Pancreas (tissue), 10 donors: Measurements from ENCODE around the gene KNL1. TPM values are rescaled to one million over a fixed set of nuclear protein-coding genes. Genes with fewer than 3 reads are reported as not detected.
A peak's percentile ranks its signal among the peaks of the same experiment; 100 is the strongest.

ENCODE experiments used
- ATAC-seq, 4 donors: fragments of 200-7000 bp; cut with Tn5 transposase; one replicate each; pipeline versions ENCODE4 v1.8.0 to v1.9.1; 2020; ENCODE audit warnings: mild to moderate bottlenecking in 4 of 4, moderate library complexity in 4 of 4
- DNase-seq, 6 donors: peaks; one replicate each; pipeline ENCODE4 v3.0.0-alpha.2; 2020
- FAIRE-seq: peaks from 2 replicates; lab custom pipeline; 2012; peaks lifted over from hg19 to GRCh38; lab: Jason Lieb, UNC
- H3K27ac ChIP-seq, 4 donors: fragments of 200-600 bp; sonication (generic); 1 replicate in 3 of 4; 2 replicates in 1 of 4; pipeline versions ENCODE4 v1.5.0 to v1.8.0; 2020
- H3K27me3 ChIP-seq, 4 donors: fragments of 200-600 bp; one replicate each; pipeline ENCODE4 v1.8.0; 2021
- H3K36me3 ChIP-seq, 3 donors: fragments of 200-600 bp; sonication (generic) in 1 of 3; one replicate each; pipeline versions ENCODE4 v1.5.0 to v1.8.0; 2020 to 2021
- H3K4me1 ChIP-seq, 3 donors: fragments of 200-600 bp; one replicate each; pipeline ENCODE4 v1.8.0; 2021
- H3K4me3 ChIP-seq, 4 donors: fragments of 200-600 bp; sonication (generic) in 2 of 4; one replicate each; pipeline versions ENCODE4 v1.5.0 to v1.8.0; 2020 to 2021
- H3K9me3 ChIP-seq, 4 donors: fragments of 200-600 bp; one replicate each; pipeline ENCODE4 v1.8.0; 2021
- CTCF ChIP-seq, 4 donors: fragments of 200-600 bp; sonication (generic) in 3 of 4; IDR thresholded peaks; one replicate each; pipeline versions ENCODE4 v1.5.0 to v1.8.0; 2021; ENCODE audit warnings: antibody characterized with exemption in 4 of 4
- WGBS, 2 donors: extraction: QIAGEN DNeasy Blood & Tissue Kit; methylation state at CpG; one replicate each; pipeline ENCODE4 v1.1.7; 2013; 5-methylcytosine and 5-hydroxymethylcytosine counted together
- intact Hi-C, 3 donors: fragments of 100-400 bp; cut with DNase I; formaldehyde crosslinking; loops; one replicate each; pipeline versions ENCODE4 v1.11.1 to v1.14.2; 2022
- polyA plus RNA-seq, 2 donors: library from polyadenylated mRNA; stranded (reverse); fragments of 200-250 nt; gene quantifications; one replicate each; pipeline ENCODE4 v1.2.3, GENCODE V29; 2013
- total RNA-seq, 6 donors: library from RNA; stranded (reverse); fragmentation: NEBNext Ultra II Directional in 4 of 6; extraction: Animal tissue kit (Norgen Biotek cat#: 25700) in 4 of 6; gene quantifications; one replicate each; pipeline versions ENCODE4 v1.2.1 to v1.2.4, GENCODE V29; 2021 to 2023
- donor health status: healthy with polysubstance abuse.
- donor health status: DM: no; HTN: no; CAD: no; lungs with moderate emphysema.
- donor health status: DM: no; HTN: no; CAD: no.
- donor health status: control.
- donor health status: control.
- donor health status: Bipolar disorder and iron deficiency.
- donor health status: DM: yes; HTN: yes; CAD: no.
- donor health status: DM: no; HTN: no; CAD: no.
- donor health status: DM: no; HTN: no; CAD: no.
- donor health status: DM: yes; HTN: yes; CAD: no.

The KNL1 gene
- total and polyA plus RNA-seq, 8 donors, result 0.02 to 0.90 (median 0.29) TPM

DNA sequence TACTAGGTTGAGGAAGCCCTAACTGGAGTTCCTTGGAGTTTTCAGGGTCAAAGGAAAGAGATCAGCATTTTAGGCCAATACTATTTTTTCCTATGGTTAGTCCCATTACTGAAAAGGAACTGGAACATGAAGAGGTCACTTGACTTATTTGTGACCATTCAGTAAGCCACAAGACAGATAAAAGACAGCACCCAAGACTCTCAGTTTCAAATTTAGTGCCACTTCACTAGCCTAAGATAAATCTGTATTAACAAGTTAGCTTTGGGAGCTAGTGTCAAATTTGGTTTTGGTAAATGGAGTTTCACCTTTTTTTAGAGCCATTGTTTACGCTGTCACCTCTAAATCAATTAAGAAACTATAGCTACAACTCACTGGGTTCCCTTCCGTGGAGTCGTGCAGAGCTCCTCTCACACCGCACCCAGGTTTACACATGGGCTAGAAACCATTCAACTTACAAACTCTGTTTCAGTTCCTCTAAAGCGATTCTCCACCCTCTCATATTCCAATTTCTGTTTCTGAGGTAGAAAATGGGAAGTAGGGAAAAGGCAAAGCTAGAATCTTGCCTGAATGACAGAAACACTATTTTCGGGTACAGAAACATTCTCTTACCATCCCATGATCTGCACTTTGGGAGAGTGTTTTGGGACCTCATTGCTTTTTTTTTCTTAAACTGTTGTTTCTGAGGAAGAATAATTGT lies 43.6 kb upstream of the KNL1 start:
- ATAC-seq, result peak in 2 of 4 donors; percentile 41 to 59
- H3K36me3 ChIP-seq, result peaks cover 0 to 3% (median 0%) of the 10 kb centered on the region in 3 donors
- no peaks in the 10 kb centered on the region for H3K4me1 ChIP-seq
- WGBS, 2 donors, result 96 to 97% methylated on average over 6 of the region's 6 CpGs
- no peak for TF ChIP-seq CTCF (IDR thresholded peaks at IDR 0.05)
- H3K9me3 ChIP-seq, result no peaks in the 10 kb centered on the region
- no peak overlapping the region for H3K27ac ChIP-seq
- intact Hi-C loops, result no loop called here
- H3K27me3 ChIP-seq, result no peaks in the 10 kb centered on the region
- H3K4me3 ChIP-seq, result no peak overlapping the region
- no peak for FAIRE-seq
- no peak for DNase-seq

DNA sequence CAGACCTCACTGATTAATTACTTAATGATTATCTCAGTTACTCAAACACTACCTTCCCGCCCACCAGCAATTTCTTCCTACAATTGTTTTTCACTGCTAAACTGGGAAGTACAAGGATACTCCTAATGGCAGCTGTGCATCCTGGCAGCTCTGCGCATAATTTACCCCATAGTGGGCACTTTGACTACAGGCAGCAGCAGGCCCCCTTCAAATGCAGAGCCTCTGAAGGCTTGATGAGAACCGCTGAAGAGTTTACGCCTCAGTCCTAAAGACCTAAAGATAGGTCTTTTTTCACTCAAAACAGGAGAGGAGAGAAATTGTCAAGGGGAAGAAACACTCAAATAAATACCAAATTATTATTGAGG lies 39.9 kb upstream of the KNL1 start:
- Histone ChIP-seq H3K4me1 (no peaks in the 10 kb centered on the region), H3K27ac (no peak overlapping the region), H3K27me3 (no peaks in the 10 kb centered on the region), H3K9me3 (no peaks in the 10 kb centered on the region), H3K36me3 (peaks cover 0 to 3% (median 0%) of the 10 kb centered on the region in 3 donors), H3K4me3 (no peak overlapping the region)
- WGBS, 2 donors, result 73 to 87% methylated on average over 4 of the region's 4 CpGs
- ATAC-seq, result no peak
- intact Hi-C loops, result no loop called here
- no peak for DNase-seq
- FAIRE-seq, result no peak
- no peak for TF ChIP-seq CTCF (IDR thresholded peaks at IDR 0.05)

DNA sequence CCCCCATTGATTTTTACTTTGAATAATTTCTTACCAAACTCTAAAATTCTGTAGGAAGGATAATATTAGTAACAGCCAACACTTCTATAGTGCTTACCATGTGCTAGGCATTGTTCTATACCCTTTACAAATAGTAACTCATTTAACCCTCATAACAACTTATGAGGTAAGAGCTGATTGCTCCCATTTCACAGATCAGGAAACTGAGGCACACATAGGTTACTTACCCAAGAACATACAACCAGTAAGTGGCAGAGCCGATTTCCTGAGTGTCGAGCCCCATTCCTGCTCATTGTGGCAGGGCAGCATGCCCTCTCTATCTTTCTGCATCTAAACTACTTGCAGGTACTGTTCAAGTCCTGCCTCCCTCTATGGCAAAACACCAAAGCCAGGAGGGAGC lies 38.2 kb upstream of the KNL1 start:
- DNase-seq (no peak), ATAC-seq (no peak), FAIRE-seq (no peak)
- WGBS, 2 donors, result 95 to 97% methylated on average over 2 of the region's 2 CpGs
- no peaks in the 10 kb centered on the region for H3K4me1 ChIP-seq
- no peak overlapping the region for H3K4me3 ChIP-seq
- intact Hi-C loops, result no loop called here
- peaks cover 0 to 3% (median 0%) of the 10 kb centered on the region in 3 donors for H3K36me3 ChIP-seq
- no peak overlapping the region for H3K27ac ChIP-seq
- TF ChIP-seq CTCF (IDR thresholded peaks at IDR 0.05), result no peak
- no peaks in the 10 kb centered on the region for H3K9me3 ChIP-seq
- H3K27me3 ChIP-seq, result no peaks in the 10 kb centered on the region

DNA sequence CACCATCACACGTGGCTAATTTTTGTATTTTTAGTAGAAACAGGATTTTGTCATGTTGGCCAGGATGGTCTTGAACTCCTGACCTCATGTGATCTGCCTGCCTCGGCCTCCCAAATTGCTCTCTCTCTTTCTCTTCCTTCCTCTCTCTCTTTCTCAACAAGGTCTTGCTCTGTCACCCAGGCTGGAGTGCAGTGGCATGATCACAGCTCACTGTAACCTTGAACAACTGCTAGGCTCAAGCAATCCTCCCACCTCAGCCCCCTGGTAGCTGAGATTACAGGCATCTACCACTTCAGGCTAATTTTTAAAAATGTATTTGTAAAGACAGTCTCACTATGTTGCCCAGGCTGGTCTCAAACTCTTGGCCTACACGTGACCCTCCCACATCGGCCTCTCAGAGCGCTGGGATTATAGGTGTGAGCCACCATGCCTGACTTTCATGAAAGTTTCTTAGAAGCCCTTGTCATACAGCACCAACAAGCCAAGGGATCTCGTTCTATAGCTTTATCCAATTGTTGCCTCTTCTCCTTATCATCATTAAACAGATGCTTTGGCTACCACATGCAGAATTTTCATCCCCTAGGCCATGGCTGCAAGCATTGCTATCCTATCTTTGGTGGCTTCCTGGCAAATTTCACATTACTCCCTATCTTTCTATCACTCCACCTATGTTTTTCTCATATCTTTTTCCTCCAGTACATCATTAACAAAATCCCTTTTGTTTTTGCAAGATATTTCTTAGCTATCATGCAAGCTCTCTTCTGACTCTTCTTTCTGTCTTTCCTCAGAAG lies 34.9 kb upstream of the KNL1 start:
- ATAC-seq (no peak), DNase-seq (no peak), FAIRE-seq (no peak)
- no peak for TF ChIP-seq CTCF (IDR thresholded peaks at IDR 0.05)
- Histone ChIP-seq H3K4me1 (peaks cover 0 to 7% (median 0%) of the 10 kb centered on the region in 3 donors), H3K4me3 (no peak overlapping the region), H3K36me3 (no peaks in the 10 kb centered on the region), H3K9me3 (no peaks in the 10 kb centered on the region), H3K27ac (no peak overlapping the region), H3K27me3 (no peaks in the 10 kb centered on the region)
- WGBS, 2 donors, result 78 to 85% methylated on average over 6 of the region's 6 CpGs
- intact Hi-C loops, result no loop called here

DNA sequence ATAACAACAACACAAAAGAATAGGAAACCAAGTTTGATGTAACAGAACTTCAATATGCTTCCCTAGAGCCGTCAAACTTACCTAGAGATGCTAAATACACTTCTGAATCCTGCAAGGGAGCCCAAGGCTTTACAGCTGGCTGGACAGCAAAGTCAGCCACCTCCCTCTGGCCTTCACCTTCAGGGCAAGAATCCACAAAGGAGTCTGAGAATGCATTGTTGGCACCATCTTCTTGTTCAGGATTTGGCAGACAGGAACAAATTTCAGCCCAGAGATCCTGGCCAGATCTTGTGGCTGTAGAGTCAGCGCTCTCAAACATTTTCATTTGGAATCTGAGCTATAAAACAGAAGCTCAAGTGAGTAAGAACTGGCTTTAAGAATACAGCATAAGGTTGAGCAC lies 31.4 kb upstream of the KNL1 start:
- Histone ChIP-seq H3K27me3 (no peaks in the 10 kb centered on the region), H3K36me3 (no peaks in the 10 kb centered on the region), H3K9me3 (no peaks in the 10 kb centered on the region), H3K27ac (no peak overlapping the region), H3K4me3 (no peak overlapping the region), H3K4me1 (peaks cover 0 to 7% (median 0%) of the 10 kb centered on the region in 3 donors)
- TF ChIP-seq CTCF (IDR thresholded peaks at IDR 0.05), result no peak
- WGBS, 2 donors, result 75 to 84% methylated on average over 2 of the region's 2 CpGs
- DNase-seq, result no peak
- intact Hi-C loops, result no loop called here
- ATAC-seq, result no peak
- no peak for FAIRE-seq
